DND-41 (cell line): ENCODE data around the gene FAM171A1.

Experiments
- EZH2 ChIP-seq: IDR thresholded peaks from 3 replicates; pipeline ENCODE4 v1.6.1; 2012; ENCODE audit warnings: borderline replicate concordance, low read depth, mild to moderate bottlenecking, moderate library complexity, low read length, inconsistent platforms; ENCODE audit not compliant: severe bottlenecking
- TF ChIP-seq, protein P1 (sequence below): IDR thresholded peaks from 2 replicates; pipeline ENCODE4 v1.5.1; 2012; ENCODE audit warnings: borderline replicate concordance, low read length, moderate library complexity, mild to moderate bottlenecking; ENCODE audit not compliant: poor library complexity, severe bottlenecking; ENCODE audit errors: extremely low read depth

DNA sequence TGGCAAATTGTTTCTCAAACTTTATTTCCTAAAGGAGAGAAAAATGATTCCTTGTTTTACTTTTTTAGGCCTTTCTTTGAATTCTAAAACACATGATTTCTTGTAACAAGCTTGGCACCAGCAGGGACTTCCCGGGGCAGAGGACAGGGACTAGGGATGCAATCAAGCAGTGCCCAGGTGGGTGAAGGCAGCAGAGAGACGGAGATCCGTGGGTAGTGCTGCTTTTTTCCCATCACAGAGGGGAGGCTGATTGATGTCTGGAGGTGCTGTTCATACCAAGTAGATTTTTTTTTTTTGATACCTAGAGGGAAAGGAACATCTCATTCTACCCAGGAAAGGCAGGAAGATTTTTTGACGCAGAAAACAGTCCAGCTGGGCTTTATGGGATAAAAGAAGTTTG is 91.9 kb downstream of the FAM171A1 start:
- no peak for TF ChIP-seq EZH2
- TF ChIP-seq, protein P1, sequence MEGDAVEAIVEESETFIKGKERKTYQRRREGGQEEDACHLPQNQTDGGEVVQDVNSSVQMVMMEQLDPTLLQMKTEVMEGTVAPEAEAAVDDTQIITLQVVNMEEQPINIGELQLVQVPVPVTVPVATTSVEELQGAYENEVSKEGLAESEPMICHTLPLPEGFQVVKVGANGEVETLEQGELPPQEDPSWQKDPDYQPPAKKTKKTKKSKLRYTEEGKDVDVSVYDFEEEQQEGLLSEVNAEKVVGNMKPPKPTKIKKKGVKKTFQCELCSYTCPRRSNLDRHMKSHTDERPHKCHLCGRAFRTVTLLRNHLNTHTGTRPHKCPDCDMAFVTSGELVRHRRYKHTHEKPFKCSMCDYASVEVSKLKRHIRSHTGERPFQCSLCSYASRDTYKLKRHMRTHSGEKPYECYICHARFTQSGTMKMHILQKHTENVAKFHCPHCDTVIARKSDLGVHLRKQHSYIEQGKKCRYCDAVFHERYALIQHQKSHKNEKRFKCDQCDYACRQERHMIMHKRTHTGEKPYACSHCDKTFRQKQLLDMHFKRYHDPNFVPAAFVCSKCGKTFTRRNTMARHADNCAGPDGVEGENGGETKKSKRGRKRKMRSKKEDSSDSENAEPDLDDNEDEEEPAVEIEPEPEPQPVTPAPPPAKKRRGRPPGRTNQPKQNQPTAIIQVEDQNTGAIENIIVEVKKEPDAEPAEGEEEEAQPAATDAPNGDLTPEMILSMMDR: no peak
